ENCODE measurements around the gene PYY. TPM values are rescaled to one million over a fixed set of nuclear protein-coding genes. Genes with fewer than 3 reads are reported as not detected.
"Not testable (repeated sequence)": the region's sequence is repeated elsewhere in the genome, so short reads cannot be mapped to it uniquely, and the experiment has no call there.

PYY gene
- total and polyA plus RNA-seq, 12 donors: 0.06 TPM; not detected in 11

DNA sequence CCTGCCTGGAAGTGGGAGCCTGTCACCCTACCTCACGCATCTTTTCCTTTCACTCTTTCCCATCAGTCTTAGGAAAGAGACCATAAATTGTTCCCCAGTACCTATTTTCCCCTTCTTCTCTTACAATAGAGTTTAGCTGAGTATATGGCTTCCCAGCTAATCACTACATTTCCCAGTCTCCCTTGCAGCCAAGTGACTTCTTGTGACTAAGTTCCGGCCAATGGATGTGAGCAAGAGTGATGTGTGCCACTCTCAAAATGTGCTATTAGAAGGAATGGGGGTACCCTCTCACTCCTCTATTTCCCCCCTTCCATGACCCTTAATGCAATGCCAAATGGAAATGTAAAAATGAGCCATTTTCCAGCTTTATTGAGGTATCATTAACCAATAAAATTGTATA is 8.2 kb upstream of the PYY start:
- H3K9me3 ChIP-seq: no peaks in the 10 kb centered on the region
- DNase-seq (no peak), ATAC-seq (no peak)
- no peaks in the 10 kb centered on the region for H3K4me1 ChIP-seq
- intact Hi-C loops (cut with DNase I): no loop called here
- H3K4me3 ChIP-seq: no peak overlapping the region
- H3K36me3 ChIP-seq: no peaks in the 10 kb centered on the region
- no peak overlapping the region for H3K27ac ChIP-seq
- TF ChIP-seq, protein P1, sequence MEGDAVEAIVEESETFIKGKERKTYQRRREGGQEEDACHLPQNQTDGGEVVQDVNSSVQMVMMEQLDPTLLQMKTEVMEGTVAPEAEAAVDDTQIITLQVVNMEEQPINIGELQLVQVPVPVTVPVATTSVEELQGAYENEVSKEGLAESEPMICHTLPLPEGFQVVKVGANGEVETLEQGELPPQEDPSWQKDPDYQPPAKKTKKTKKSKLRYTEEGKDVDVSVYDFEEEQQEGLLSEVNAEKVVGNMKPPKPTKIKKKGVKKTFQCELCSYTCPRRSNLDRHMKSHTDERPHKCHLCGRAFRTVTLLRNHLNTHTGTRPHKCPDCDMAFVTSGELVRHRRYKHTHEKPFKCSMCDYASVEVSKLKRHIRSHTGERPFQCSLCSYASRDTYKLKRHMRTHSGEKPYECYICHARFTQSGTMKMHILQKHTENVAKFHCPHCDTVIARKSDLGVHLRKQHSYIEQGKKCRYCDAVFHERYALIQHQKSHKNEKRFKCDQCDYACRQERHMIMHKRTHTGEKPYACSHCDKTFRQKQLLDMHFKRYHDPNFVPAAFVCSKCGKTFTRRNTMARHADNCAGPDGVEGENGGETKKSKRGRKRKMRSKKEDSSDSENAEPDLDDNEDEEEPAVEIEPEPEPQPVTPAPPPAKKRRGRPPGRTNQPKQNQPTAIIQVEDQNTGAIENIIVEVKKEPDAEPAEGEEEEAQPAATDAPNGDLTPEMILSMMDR (IDR thresholded peaks at IDR 0.05): no peak
- 79 to 81% methylated on average over 2 of the region's 2 CpGs for WGBS, 2 donors
- peaks cover 0 to 40% (median 18%) of the 10 kb centered on the region in 7 donors for H3K27me3 ChIP-seq

DNA sequence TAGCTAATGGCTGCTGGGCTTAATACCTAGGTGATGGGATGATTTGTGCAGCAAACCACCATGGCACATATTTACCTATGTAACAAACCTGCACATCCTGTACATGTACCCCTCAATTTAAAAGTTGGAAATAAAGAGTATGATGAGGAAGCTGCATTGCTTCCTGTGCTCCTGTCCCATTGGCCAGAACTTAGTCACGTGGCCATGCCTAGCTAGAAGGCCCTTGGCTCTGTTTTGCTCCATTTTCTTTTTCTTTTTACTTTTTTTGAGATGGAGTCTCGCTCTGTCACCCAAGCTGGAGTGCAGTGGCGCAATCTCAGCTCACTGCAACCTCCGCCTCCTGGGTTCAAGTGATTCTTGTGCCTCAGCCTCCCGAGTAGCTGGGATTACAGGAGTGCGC is 7.6 kb upstream of the PYY start:
- 94 to 97% methylated on average over 6 of the region's 6 CpGs for WGBS, 2 donors

DNA sequence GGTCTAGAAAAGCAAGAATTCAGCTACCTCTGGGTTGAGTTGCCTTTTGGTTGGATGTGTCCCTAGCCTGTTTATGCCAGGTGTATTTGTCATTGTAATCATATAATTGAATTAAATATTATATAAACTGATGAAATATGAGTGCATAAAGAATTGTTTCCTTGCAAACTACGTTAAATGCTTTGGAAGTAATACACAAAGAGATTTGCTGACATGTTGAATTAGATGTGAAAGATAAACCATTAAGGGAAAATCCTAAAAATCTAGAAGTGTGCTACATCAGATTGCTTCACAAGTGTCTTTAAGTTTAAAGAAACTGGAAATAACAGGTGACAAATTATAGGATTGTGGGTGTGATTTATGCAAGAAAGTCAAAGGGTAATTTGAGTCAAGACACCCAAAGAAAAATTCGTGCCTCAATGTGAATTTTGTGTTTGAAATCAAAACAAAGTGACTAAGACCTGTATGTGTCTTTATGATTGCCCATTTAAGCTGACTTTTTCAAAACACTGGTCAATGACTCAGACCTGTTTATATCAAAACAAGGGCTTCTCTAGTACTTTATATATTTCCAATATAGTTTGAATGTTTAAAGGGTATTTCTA is 5.1 kb upstream of the PYY start:
- Histone ChIP-seq H3K4me3 (no peak overlapping the region), H3K4me1 (no peaks in the 10 kb centered on the region), H3K36me3 (no peaks in the 10 kb centered on the region), H3K9me3 (no peaks in the 10 kb centered on the region), H3K27me3 (peaks cover 0 to 57% (median 24%) of the 10 kb centered on the region in 7 donors), H3K27ac (no peak overlapping the region)
- DNase-seq: no peak
- ATAC-seq: no peak
- intact Hi-C loops (cut with DNase I): no loop called here
- TF ChIP-seq, protein P1 (IDR thresholded peaks at IDR 0.05): no peak
- 64 to 69% methylated on average over 2 of the region's 2 CpGs for WGBS, 2 donors

More for the DNA sequence above, 7.6 kb upstream of the PYY start:
- H3K4me1 ChIP-seq; H3K36me3 ChIP-seq; H3K27ac ChIP-seq; DNase-seq; H3K4me3 ChIP-seq; intact Hi-C loops (cut with DNase I); ATAC-seq; H3K9me3 ChIP-seq: not testable (repeated sequence)
- peaks cover 0 to 43% (median 16%) of the 10 kb centered on the region in 7 donors for H3K27me3 ChIP-seq

DNA sequence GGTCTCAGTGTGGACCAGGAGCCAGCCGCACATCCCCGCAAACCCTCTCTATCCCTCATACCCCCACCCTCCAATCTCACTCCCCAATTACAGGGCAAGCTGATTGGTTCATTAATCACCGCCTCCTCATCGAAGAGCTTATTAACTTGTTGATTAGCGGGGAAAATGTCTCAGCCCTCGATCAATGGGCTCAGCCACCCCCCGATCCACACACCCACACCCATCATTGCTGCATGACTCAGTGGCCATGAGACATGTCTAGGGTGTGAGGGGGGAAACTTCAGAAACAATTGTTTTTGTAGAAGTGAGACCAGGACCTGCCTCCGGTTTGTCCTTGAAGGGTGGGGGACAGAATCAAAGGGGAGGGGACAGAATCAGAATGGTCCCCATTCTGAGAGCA is 2.5 kb upstream of the PYY start:
- Histone ChIP-seq H3K27me3 (peaks cover 8 to 67% (median 42%) of the 10 kb centered on the region in 7 donors), H3K36me3 (no peaks in the 10 kb centered on the region), H3K4me3 (no peak overlapping the region), H3K9me3 (no peaks in the 10 kb centered on the region), H3K4me1 (peaks cover 0 to 12% (median 8%) of the 10 kb centered on the region in 9 donors), H3K27ac (no peak overlapping the region)
- TF ChIP-seq, protein P1 (IDR thresholded peaks at IDR 0.05): no peak
- ATAC-seq (no peak), DNase-seq (no peak)
- WGBS, 2 donors: 78 to 88% methylated on average over 8 of the region's 8 CpGs
- intact Hi-C loops (cut with DNase I): no loop called here

Measured in heart right ventricle (tissue), 16 donors.